Omental fat pad (tissue), 4 donors: ENCODE data around the gene MCRIP2. TPM values are rescaled to one million over a fixed set of nuclear protein-coding genes. Genes with fewer than 3 reads are reported as not detected.

ENCODE experiments used
- ATAC-seq: fragments of 150-250 bp; one replicate; pipeline ENCODE4 v1.9.1; 2016; ENCODE audit warnings: mild to moderate bottlenecking, moderate library complexity; ENCODE audit not compliant: low FRiP score
- DNase-seq: peaks from one replicate; pipeline ENCODE4 v3.0.0-alpha.2; 2019; ENCODE audit warnings: low spot score
- total RNA-seq, 4 donors: library from RNA; depleted of rRNA; stranded (reverse); fragments of >200 nt; gene quantifications; one replicate each; pipeline ENCODE4 v1.1.0, GENCODE V29; 2016
- TF ChIP-seq, protein P1 (sequence below), 3 donors: fragments of 450-650 bp; IDR thresholded peaks; one replicate each; pipeline ENCODE4 v1.5.1; 2016 to 2017; ENCODE audit warnings: antibody characterized with exemption in 3 of 3, mild to moderate bottlenecking in 3 of 3, moderate library complexity in 2 of 3

The MCRIP2 gene
- total RNA-seq, 4 donors from 2014 or later = 33.3 to 54.7 (median 41.3) TPM

DNA sequence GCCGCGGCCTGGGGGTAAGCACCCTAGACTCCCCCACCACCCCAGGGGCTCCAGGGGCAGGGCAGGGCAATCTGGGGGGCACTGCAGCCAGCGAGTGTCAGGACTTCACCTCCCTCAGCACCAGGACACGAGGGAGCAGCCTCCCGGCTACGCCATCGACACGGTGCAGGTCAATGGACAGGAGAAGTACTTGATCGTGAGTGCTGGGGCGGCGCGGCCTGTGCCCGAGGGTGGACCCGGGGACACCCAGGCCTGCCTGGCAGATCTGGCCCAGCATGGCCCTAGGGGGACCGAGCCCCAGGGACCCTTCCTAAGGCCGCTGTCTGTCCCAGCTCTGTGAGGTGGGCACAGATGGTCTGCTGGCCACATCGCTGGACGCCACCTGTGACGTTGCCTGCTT, 30.7 kb downstream of the MCRIP2 start:
- DNase-seq (no peak), ATAC-seq (no peak)
- TF ChIP-seq, protein P1, sequence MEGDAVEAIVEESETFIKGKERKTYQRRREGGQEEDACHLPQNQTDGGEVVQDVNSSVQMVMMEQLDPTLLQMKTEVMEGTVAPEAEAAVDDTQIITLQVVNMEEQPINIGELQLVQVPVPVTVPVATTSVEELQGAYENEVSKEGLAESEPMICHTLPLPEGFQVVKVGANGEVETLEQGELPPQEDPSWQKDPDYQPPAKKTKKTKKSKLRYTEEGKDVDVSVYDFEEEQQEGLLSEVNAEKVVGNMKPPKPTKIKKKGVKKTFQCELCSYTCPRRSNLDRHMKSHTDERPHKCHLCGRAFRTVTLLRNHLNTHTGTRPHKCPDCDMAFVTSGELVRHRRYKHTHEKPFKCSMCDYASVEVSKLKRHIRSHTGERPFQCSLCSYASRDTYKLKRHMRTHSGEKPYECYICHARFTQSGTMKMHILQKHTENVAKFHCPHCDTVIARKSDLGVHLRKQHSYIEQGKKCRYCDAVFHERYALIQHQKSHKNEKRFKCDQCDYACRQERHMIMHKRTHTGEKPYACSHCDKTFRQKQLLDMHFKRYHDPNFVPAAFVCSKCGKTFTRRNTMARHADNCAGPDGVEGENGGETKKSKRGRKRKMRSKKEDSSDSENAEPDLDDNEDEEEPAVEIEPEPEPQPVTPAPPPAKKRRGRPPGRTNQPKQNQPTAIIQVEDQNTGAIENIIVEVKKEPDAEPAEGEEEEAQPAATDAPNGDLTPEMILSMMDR (IDR thresholded peaks at IDR 0.05) = no peak

DNA sequence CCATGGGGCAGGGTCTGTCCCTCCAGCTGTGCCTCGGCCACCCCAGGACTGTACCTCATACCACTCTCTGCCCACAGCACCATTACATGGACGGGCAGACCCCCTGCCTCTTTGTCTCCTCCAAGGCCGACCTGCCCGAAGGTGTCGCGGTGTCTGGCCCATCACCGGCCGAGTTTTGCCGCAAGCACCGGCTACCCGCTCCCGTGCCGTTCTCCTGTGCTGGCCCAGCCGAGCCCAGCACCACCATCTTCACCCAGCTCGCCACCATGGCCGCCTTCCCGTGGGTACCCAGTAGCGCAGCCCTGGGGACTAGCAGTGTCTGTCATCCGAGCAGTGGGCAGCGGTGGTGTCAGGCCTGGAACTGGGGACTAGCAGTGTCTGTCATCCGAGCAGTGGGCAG, 31.2 kb downstream of the MCRIP2 start:
- TF ChIP-seq, protein P1 (IDR thresholded peaks at IDR 0.05) = no peak
- no peak for ATAC-seq
- no peak for DNase-seq

DNA sequence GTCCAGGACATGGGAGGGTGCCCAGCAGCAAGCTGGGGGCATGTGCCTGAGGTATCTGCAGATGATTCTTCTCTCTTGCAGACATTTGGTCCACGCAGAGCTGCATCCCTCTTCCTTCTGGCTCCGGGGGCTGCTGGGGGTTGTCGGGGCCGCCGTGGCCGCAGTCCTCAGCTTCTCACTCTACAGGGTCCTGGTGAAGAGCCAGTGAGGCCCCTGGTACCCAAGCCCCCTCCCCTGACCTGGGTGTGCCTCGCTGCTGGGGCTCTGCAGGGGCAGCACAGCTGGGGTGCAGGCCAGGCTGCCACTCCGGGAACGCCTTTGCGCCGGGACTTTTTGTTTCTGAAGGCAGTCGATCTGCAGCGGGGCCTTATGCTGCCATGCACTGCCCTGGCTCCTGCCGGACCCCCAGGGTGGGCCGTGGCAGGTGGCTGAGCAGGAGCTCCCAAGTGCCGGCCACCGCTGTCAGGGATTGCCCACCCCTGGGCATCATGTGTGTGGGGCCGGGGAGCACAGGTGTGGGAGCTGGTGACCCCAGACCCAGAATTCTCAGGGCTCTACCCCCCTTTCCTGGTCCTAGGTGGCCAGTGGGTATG, 31.9 kb downstream of the MCRIP2 start:
- no peak for ATAC-seq
- TF ChIP-seq, protein P1 (IDR thresholded peaks at IDR 0.05) = no peak
- no peak for DNase-seq

DNA sequence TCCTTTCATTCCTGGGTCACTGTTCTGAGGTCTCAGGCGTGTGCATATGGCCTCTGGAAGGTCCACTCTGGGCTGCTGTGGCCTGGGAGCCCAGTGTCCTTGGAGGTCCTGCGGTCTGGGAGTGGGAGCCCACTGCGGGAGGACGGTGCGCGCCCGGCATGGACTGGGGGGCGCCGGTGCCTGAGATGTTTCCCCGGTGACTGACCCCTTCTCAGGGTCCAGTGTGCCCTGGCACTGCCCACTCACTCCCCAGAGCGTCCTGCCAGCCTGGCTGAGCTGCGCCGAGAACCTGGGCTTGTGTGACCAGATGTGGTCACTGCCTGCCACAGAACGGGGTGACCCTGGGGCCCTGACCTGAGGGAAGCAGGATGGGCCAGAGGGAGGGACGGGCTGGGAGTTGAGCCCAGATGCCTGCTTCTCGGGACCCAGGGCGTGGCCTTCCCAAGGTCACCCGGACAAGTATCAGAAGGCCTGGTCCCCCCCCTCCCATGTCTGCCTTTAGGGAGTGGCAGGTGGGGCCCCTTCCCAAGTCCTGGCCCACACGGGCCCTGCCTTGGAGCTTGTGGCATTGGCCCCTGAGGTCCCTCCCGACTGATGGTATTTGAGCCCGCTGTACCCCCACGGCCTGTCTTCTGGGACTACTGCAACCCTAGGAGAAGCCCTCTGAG, 32.7 kb downstream of the MCRIP2 start:
- TF ChIP-seq, protein P1 (IDR thresholded peaks at IDR 0.05) = no peak
- ATAC-seq (no peak), DNase-seq (no peak)

- TF ChIP-seq, protein P1 (IDR thresholded peaks at IDR 0.05) = no peak
- DNase-seq = no peak
- no peak for ATAC-seq
These were observed 33.6 kb downstream of the MCRIP2 start, which contains the start of gene RHBDL1 for GRCh38 chr16:674968-675883. Gene RHBDL1, plus strand, starts transcription at chr16:675671. Its CDS starts 120 bp downstream, at chr16:675791.

- no peak for ATAC-seq
- TF ChIP-seq, protein P1 (IDR thresholded peaks at IDR 0.05) = no peak
These were observed 34.4 kb downstream of the MCRIP2 start for GRCh38 chr16:675884-676564.

More at GRCh38 chr16:675884-676564, 34.4 kb downstream of the MCRIP2 start:
- DNase-seq = no peak
